HT-29 (cell line): Measurements from ENCODE around the gene KRR1. TPM values are rescaled to one million over a fixed set of nuclear protein-coding genes. Genes with fewer than 3 reads are reported as not detected.
A peak's percentile ranks its signal among the peaks of the same experiment; 100 is the strongest.
"Not testable (repeated sequence)": the region's sequence is repeated elsewhere in the genome, so short reads cannot be mapped to it uniquely, and the experiment has no call there.

Experiments
- DNase-seq: peaks from one replicate; pipeline ENCODE4 v3.0.0-alpha.2; 2015; ENCODE audit warnings: low spot score
- total RNA-seq: library from RNA; depleted of rRNA; stranded (reverse); fragments of >200 nt; shearing (Covaris generic); gene quantifications from 2 replicates; pipeline ENCODE4 v1.2.3, GENCODE V29; 2014

KRR1 gene
- total RNA-seq, 1 experiment from 2014 or later, result 12.1 TPM

GRCh38 chr12:75478116-75478794 lies 33.2 kb downstream of the KRR1 start:
- DNase-seq, result no peak

- DNase-seq, result no peak
Observed at GRCh38 chr12:75477137-75477536, 34.3 kb downstream of the KRR1 start.

GRCh38 chr12:75476071-75476470 lies 35.3 kb downstream of the KRR1 start:
- DNase-seq, result no peak

- no peak for DNase-seq
Observed at GRCh38 chr12:75474116-75474515, 37.3 kb downstream of the KRR1 start.

GRCh38 chr12:75471902-75472890 lies 39.2 kb downstream of the KRR1 start:
- DNase-seq, result no peak

- peak; percentile 30 for DNase-seq
Observed at GRCh38 chr12:75460204-75460603, 51.2 kb downstream of the KRR1 start.

GRCh38 chr12:75459755-75460154 lies 51.7 kb downstream of the KRR1 start:
- DNase-seq, result peak; percentile 21

- peak; percentile 38 for DNase-seq
Observed at GRCh38 chr12:75457866-75458265, 53.5 kb downstream of the KRR1 start.

- no peak for DNase-seq
Observed at GRCh38 chr12:75457191-75457590, 54.2 kb downstream of the KRR1 start.

GRCh38 chr12:75455839-75456238 lies 55.6 kb downstream of the KRR1 start:
- DNase-seq, result no peak

GRCh38 chr12:75452675-75453330 lies 58.6 kb downstream of the KRR1 start:
- no peak for DNase-seq

- no peak for DNase-seq
Observed at GRCh38 chr12:75447691-75448393, 63.6 kb downstream of the KRR1 start.

- DNase-seq, result no peak
Observed at GRCh38 chr12:75446857-75447256, 64.6 kb downstream of the KRR1 start.

GRCh38 chr12:75445137-75445507 lies 66.3 kb downstream of the KRR1 start:
- DNase-seq, result not testable (repeated sequence)

- DNase-seq, result no peak
Observed at GRCh38 chr12:75444429-75445136, 66.8 kb downstream of the KRR1 start.

- DNase-seq, result no peak
Observed at GRCh38 chr12:75443709-75444108, 67.7 kb downstream of the KRR1 start.

GRCh38 chr12:75442454-75442853 lies 69.0 kb downstream of the KRR1 start:
- DNase-seq, result not testable (repeated sequence)

GRCh38 chr12:75441687-75442449 lies 69.5 kb downstream of the KRR1 start:
- DNase-seq, result not testable (repeated sequence)
